ENCODE measurements around the gene MYO5A.

Gene MYO5A

DNA sequence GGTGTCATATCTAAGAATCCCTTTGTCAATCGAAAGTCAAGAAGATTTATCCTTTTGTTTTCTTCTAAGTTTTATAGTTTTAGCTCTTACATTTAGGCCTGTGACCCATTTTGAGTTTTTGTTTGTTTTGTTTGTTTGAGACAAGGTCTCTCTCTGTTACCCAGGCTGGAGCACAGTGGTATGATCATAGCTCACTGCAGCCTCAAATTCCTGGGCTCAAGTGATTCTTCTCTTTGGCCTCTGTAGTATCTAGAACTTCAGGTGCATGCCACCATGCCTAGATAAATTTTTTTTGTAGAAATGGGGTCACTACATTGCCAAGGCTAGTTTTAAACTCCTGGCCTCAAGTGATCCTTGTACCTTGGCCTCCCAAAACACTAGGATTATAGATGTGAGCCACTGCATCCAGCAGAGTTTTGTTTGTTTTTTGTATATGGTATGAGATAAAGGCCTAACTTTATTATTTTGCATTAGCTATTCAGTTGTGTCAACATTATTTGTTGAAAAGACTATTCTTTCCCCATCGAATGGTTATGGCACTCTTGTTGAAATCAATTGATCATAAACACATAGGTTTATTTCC, 227.3 kb downstream of the MYO5A start:
- in situ Hi-C loops (cut with MboI; ENCODE audit: low sequenced_read_pairs, unreplicated experiment), result no loop called here
- TF ChIP-seq, protein P1, sequence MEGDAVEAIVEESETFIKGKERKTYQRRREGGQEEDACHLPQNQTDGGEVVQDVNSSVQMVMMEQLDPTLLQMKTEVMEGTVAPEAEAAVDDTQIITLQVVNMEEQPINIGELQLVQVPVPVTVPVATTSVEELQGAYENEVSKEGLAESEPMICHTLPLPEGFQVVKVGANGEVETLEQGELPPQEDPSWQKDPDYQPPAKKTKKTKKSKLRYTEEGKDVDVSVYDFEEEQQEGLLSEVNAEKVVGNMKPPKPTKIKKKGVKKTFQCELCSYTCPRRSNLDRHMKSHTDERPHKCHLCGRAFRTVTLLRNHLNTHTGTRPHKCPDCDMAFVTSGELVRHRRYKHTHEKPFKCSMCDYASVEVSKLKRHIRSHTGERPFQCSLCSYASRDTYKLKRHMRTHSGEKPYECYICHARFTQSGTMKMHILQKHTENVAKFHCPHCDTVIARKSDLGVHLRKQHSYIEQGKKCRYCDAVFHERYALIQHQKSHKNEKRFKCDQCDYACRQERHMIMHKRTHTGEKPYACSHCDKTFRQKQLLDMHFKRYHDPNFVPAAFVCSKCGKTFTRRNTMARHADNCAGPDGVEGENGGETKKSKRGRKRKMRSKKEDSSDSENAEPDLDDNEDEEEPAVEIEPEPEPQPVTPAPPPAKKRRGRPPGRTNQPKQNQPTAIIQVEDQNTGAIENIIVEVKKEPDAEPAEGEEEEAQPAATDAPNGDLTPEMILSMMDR (IDR thresholded peaks at IDR 0.05; ENCODE audit: borderline replicate concordance, control extremely low read depth, extremely low read depth, insufficient read depth, missing control alignments), result no peak
- DNase-seq (ENCODE audit: low spot score), result no peak

- in situ Hi-C loops (cut with MboI; ENCODE audit: low sequenced_read_pairs, unreplicated experiment), result no loop called here
- DNase-seq (ENCODE audit: low spot score), result no peak
These were observed 233.2 kb downstream of the MYO5A start, which contains the start of gene MYO5C for GRCh38 chr15:52295421-52296001. MYO5C (minus strand) TSS chr15:52295804; CDS start chr15:52295636, 168 bp downstream.

GRCh38 chr15:52294881-52295420, 233.7 kb downstream of the MYO5A start:
- no peak for DNase-seq (ENCODE audit: low spot score)
- TF ChIP-seq, protein P1 (IDR thresholded peaks at IDR 0.05; ENCODE audit: borderline replicate concordance, control extremely low read depth, extremely low read depth, insufficient read depth, missing control alignments), result no peak
- in situ Hi-C loops (cut with MboI; ENCODE audit: low sequenced_read_pairs, unreplicated experiment), result no loop called here

More at GRCh38 chr15:52295421-52296001, 233.2 kb downstream of the MYO5A start, which contains the start of gene MYO5C:
- TF ChIP-seq, protein P1 (IDR thresholded peaks at IDR 0.05; ENCODE audit: borderline replicate concordance, control extremely low read depth, extremely low read depth, insufficient read depth, missing control alignments), result no peak

DNA sequence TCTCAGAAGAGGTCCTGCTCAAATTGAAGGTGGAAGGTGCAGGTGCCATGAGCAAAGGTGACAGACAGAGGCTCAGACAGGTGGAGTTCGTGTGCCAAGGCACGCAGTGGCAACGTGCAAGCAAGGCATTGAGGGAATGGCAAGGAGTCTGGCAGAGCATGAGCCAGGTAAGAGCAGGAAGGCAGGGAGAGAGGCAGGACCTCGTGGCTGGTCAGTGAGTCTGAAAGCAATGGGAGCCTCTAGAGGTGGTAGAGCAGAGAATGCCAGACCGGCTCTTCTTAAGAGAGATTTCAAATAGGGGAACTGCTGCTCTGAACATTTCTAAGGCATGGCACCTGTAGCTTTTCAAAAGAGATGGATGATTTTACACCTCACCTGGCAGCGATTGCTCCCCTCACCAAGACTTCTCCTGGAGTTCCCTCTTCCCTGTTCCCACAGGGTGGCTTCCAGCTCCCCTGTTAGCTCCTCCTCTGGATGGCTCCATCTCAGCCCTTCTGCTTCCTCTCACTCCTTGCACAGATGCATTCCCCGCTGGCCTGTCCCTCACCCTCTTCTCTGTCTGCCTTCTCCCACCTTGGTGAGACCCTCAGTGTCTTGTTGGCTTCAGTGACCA, 235.8 kb downstream of the MYO5A start:
- no peak for DNase-seq (ENCODE audit: low spot score)
- TF ChIP-seq, protein P1 (IDR thresholded peaks at IDR 0.05; ENCODE audit: borderline replicate concordance, control extremely low read depth, extremely low read depth, insufficient read depth, missing control alignments), result no peak
- in situ Hi-C loops (cut with MboI; ENCODE audit: low sequenced_read_pairs, unreplicated experiment), result no loop called here

GRCh38 chr15:52291204-52291603, 237.5 kb downstream of the MYO5A start:
- DNase-seq (ENCODE audit: low spot score), result no peak
- TF ChIP-seq, protein P1 (IDR thresholded peaks at IDR 0.05; ENCODE audit: borderline replicate concordance, control extremely low read depth, extremely low read depth, insufficient read depth, missing control alignments), result no peak
- in situ Hi-C loops (cut with MboI; ENCODE audit: low sequenced_read_pairs, unreplicated experiment), result no loop called here

DNA sequence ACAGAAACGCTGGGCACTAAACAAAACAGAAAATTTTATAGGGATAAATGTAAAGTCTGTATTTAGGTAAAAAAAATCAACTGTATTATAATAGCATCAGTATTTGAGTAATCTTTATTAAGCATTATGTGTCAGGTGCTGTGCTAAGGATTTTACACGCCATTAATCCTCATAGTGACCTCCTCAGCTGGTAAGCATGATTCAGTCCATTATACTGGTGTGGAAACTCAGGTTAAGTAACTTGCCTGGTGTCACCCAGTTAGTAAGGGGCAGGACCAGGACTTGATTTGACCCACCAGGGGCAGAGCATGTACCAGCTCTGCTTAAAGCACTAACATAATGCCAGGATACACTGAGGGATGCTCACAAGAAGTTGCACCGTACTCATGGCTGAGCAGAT, 237.9 kb downstream of the MYO5A start:
- in situ Hi-C loops (cut with MboI; ENCODE audit: low sequenced_read_pairs, unreplicated experiment), result no loop called here
- no peak for DNase-seq (ENCODE audit: low spot score)
- TF ChIP-seq, protein P1 (IDR thresholded peaks at IDR 0.05; ENCODE audit: borderline replicate concordance, control extremely low read depth, extremely low read depth, insufficient read depth, missing control alignments), result no peak
